Cardiac septum (tissue), 1 donor: ENCODE data around the gene INPP5K. TPM values are rescaled to one million over a fixed set of nuclear protein-coding genes. Genes with fewer than 3 reads are reported as not detected.
A peak's percentile ranks its signal among the peaks of the same experiment; 100 is the strongest.

Experiments
- DNase-seq: peaks from one replicate; pipeline ENCODE4 v3.0.0-alpha.2; 2020; ENCODE audit warnings: low spot score
- intact Hi-C: fragments of 100-400 bp; cut with DNase I; formaldehyde crosslinking; loops from one replicate; pipeline ENCODE4 v1.14.0; 2022
- total RNA-seq: library from RNA; stranded (reverse); fragmentation: NEBNext Ultra II Directional; extraction: Animal tissue kit (Norgen Biotek cat#: 25700); gene quantifications from one replicate; pipeline ENCODE4 v1.2.1, GENCODE V29; 2021
- donor health status: DM: no; HTN: no; CAD: no.

The INPP5K gene
- total RNA-seq, 1 donor from 2014 or later, result 34.2 TPM

DNA sequence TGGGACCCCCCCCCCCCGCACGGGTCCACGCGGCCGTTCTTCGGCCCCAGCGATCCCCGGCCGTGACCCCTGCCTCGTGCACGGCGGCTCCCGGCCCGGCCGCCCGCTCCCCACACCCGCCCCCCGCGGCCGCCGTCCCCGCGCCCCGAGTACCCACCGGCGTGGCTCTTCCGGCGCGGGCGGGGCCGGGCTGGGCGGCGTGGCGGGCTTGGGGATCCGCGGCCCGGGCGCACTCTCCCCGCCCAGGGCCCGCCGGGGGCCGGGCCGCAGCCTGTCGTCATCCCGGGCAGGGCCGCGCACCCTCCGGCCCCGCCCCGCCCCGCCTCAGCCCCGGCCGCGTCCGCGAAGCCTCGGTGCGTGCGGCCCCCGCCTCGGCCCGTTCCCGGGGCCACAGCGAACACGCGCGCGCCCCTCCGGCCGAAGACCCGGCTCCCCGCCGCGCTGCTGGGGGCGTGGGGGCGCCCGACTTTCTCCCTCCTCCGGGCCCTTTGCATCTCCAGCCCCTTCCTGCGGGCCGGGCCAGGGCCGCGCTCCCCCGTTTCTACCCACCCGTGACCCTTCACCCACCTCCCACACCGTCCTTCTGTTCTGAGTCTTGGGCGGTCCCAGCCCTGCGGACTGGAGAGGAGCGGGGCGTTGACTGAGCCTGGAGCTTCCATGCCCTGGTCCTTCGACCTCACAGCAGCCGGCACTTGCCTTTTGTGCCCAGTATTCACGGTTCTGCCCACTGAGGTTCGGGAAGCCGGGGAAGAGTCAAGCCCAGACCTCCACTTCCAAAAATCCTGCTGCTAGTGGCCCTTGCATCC, 24.8 kb downstream of the INPP5K start:
- no peak for DNase-seq
- intact Hi-C loops, result loop anchor here (2.0 kb wide), 1 partner anchor 21 kb away; no protein-coding TSS in a partner anchor

DNA sequence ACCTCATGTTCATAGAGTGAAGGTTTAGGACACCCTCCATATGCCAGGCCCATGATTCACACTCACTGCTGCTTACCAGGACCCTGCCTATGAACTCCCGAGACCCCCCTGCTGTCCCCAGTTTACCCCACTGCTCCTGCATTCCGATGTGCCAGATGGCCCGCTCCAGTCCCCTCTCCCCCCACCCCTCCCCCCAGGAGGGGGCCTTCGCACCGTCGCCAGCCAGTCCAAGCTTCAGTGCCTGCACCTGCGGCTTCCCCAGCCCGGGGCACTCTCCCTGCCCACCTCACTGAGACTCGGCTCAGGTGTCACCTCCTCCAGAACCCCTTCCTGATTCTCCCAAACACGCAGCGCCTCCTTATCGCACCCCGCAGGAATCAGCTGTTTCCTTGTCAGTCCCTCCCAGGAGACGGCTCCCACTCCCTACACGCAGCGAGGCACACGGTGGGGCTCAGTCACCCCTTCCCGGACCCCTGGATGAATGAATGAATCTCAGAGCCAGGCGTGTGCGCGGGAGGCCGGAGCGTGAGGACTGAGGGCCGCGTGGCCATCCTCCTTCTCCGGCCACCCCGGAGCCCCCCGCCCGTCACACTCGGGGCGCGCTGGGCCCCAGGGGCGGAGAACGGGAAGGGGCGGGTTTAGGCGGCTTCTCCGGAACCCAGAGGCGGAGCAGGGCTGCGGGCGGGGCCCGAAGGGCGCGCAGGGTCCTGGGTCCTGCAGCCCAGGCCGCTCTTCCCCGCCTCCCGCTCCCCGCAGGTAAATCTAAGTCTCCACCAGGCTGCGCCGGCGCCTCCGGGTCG, 25.6 kb downstream of the INPP5K start:
- DNase-seq, result peak; percentile 90
- intact Hi-C loops, result no loop called here

DNA sequence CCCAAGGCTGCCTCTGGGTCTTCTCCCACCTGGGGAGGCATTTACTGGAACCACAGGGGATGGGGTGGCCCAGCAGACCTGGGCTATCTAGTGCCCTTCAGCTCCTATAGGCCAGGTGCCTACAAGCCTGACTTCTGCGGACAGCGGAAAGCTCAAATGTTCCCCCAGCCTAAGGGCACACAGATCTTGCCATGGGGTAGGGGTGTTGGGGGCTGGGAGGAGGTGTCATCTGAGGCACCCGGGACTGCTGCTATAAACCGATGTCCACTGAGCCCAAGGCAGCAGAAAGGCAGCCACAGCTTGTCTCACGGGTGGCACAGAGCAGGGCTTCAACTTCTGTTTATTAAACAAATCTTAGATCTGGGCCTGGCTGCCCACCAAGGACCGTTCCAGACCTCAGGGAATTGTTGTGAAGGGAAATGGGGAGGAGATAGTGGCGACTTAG, 27.6 kb downstream of the INPP5K start:
- no peak for DNase-seq
- intact Hi-C loops, result no loop called here

DNA sequence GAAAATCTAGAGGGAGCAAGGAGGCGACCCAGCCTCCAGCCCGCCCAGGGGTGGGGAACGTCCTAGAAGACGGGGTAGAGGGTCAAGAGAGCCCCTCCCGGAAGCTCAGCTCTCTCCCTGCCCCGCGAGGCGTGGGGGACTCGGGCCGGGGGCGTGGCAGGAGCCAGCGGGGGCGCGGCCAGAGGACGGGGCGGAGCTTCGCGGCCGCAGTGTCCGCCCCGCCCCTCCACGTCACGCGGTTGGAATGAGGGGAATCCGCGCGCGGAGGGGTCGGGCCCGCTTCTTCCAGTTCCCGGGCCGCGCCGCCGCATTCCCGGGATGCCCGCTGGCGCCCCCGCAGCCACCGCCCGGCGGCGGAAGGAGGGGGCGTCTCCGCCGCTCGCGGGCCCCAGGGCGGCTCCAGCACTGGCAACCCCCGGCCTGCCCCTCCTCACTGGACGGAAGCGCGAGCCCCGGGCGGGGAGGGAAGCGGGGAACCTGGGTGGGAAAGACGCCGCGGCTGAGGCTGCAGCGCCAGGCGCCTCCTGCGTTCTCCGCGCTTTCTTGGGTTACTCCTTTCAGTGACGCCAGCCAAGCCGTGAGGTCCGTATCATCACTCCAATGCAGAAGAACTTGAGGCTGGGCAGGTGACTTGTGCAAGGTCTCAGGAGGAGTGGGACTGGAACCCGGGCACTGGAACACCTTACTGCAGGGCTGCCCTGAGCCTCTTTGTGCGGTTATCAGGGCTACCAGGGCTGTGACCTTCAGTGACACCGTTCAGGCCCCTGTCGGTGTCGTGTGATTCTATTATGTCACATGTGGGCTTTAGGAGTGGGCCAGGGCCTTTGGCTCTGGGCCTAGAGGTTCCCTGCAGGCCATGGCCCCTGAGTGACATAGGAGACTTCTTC, 28.2 kb downstream of the INPP5K start:
- intact Hi-C loops, result loop anchor here (2.0 kb wide), 1 partner anchor 31 kb away; the partner anchor contains the start of gene CRK

DNA sequence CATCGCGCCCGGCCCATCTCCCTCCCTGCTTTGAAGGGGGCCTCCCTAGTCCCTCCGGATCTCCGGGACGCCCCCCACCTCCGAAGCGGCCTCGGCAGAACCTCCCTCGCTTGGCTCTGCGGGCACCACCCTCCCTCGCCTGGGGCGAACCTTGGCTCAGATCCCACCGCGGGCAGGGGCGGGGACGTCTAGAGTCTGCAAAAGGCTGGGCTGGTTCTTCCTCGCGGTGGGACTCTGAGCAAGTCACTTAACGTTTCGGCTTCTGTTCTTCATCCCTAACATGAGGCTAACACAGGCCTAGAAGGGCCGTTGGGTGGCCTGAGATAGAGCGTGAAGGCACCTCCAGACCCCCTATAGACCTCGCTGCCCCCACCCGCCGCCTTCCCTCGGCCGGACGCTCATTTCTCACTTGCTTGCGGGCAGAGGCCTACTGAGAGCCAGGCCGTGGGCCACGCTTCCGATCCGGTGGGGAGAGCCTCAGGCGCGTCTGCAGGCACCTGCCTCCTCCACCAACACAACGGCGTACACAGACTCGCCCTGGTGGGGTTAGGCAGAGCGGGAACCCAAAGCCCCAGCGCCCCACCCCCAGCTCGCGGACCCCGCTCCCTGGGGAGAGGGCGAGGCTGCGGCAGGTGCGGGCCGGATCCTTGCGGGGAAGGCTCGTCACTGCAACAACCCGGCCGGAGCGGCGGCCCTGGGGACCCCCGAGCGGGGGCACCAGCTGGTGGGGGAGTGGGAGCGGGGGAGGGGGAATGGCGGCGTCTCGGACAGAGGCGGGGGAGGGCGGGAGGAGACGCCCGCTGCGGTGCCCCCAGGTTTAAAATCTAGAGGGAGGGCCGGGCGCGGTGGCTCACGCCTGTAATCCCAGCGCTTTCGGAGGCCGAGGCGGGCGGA, 29.4 kb downstream of the INPP5K start:
- intact Hi-C loops, result loop anchor here (2.0 kb wide), 1 partner anchor 30 kb away; the partner anchor contains the start of gene CRK
- no peak for DNase-seq

More for the DNA sequence above, 28.2 kb downstream of the INPP5K start:
- DNase-seq, result peak; percentile 95

DNA sequence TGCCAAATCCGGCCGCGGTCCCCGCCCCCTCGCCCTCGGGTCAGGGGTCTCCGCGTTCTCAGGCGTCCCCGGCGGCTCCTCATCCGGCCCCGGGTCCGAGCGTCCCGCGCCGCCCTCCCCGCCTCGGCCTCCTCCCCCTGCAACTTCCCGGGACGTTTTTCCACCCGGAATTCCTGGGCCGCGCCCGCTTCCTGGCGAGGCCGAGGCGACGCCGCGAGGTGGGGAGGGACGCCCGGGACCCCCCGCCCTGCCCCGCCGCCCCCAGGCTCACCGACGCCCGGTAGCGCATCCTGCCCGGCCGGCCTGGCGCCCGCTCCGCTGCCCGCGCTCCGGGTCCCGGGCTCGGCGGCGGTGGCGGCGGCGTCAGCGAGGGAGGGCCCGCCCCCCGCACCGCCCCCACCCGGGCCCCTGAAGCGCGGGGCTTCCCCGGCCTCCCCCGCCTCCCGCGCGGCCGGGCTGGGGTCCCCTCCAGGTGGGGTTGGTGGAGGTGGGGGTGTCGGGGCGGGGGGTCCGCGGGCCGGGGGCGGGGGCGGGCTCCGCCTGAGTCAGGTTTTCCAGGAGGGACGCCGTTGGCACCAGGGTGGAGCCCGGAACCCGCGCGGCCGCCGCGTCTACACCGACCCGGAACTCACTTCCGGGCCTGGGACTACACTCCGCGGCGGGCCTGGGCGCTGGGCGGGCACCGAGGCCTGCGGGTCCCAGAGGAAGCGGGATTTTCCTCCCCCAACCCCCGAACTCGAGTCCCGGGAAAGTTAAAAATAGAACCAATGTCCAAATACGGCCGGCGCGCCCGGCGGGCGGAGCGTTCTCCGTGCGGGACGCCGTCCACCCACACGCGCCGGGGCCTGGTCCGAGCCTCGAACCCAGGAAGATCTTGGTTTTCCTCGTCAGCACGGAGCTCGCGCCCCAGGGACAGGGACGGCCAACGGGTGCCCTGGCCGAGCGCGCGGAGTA, 30.7 kb downstream of the INPP5K start:
- DNase-seq, result peak; percentile 85
- intact Hi-C loops, result loop anchor here (2.0 kb wide), 1 partner anchor 29 kb away; the partner anchor contains the start of gene CRK

DNA sequence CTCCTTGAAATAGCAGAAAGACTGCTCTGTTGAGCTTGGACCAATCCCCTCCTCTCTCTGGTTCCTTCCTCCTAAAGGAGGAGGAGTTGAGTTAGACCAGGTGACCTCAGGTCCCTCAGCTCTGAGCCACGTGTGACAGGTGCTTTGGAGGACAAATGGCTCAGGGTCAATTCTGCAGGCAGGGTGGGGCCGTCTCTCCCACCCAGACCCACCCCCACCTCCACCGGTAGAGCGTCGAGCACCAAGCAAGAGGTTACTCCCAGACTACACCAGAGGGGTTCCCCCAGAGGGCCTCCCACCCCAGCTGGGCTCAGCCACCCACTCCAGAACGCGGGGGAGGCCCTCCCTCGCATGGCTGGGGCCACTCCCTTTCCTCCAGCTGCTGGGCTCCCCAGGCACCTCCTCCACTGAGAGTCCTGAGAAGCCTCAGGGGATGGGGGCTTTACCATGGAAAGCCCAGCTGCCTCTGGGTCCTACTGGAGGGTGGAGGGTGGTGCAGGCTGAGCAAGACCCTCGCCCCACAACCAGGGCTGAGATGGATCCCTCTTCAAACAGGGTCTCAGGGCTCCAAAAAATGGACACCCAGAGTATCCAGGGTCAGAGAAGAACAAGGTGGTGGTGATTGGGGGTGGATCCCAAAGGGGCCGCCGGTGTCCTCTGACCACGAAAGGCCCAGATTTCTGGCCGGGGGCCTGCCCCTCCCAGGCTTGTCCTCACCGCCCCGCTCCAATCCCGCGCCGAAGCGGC, 31.6 kb downstream of the INPP5K start:
- intact Hi-C loops, result no loop called here
- no peak for DNase-seq

DNA sequence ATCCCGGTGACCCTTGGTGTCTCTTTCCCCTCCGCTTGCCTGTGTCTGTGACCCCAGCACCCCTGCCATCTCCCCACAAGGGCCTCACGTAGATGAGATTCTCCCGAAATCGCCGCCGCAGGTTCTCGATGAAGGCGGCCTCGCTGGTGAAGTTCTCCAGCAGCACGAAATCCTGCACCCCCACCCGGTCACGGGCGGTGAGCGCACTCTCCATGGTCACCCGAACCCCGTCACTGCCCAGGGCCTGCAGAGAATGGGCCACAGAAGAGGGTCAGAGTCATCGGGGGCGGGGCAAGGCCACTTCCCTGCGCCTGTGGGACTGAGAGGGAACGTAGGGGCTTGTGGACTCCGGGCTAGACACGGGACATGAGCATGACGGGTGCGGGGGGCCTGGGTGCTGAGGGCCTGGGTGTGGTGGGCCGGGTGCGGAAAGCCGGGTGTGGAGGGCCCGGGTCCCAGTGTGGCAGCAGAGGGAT, 32.3 kb downstream of the INPP5K start:
- intact Hi-C loops, result no loop called here
- no peak for DNase-seq

DNA sequence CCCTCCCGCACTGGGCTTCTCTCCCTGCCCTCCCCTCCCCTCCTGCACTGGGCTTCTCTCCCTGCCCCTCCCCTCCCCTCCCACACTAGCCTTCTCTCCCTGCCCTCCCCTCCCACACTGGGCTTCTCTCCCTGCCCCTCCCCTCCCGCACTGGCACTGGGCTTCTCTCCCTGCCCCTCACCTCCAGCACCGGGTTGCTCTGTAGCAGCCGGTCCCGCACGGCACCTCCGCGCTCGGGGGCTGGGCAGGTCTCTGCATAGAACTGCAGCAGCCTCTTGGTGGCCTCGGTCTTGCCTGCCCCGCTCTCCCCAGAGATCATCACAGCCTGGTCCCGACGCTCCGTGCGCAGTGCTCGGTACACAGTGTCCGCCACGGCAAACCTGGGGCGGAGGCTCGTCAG, 33.7 kb downstream of the INPP5K start:
- intact Hi-C loops, result no loop called here
- DNase-seq, result no peak

DNA sequence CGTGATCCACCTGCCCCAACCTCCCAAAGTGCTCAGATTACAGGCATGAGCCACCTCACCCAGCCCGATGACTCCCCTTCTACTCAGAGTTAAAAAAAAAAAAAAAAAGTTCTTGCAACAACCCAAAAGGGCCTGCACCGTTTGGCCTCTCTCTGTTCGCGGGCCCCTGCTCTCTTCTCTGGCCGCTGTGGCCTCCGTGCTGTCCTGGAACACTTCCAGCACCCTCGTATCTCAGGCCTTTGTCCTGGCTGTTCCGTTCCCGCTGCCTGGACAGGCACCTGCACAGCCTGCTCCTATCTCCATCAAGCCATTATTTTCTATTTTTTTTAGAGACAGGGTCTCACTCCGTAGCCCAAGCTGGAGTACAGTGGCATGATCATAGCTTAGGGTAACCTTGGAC, 34.7 kb downstream of the INPP5K start:
- no peak for DNase-seq
- intact Hi-C loops, result no loop called here

DNA sequence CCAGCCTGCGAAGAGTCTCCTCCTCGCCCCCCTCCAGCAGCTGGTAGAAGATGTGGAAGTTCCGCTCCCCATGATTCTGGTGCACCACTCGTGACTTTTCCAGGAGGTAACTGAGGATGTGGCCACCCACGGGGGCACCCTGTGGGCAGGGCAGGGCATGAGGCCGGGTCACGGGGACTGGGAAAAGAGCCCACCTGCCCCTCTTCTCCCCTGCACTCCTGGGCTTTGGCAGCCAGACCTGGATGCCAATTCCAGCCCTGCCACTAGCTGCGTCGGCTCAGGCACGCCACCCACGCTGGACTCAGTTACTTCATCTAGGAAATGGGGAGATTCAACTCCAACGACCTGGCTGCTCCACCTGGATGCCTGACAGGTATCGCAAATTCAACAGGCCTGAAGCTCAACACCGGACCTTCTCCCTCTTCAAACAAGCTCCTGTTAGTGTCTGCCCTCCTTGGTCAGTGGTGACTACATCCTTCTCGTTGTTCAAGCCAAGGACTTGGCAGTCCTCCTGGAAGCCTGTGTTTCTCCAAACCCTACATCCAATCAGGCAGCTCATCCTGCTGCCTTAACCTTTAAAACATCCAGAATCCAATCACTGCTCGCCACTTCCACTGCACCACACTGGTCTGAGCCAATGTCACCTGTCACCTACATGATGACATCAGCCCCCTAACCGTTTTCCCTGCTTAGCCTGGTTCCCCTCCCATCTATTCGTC, 35.5 kb downstream of the INPP5K start:
- intact Hi-C loops, result no loop called here
- no peak for DNase-seq

DNA sequence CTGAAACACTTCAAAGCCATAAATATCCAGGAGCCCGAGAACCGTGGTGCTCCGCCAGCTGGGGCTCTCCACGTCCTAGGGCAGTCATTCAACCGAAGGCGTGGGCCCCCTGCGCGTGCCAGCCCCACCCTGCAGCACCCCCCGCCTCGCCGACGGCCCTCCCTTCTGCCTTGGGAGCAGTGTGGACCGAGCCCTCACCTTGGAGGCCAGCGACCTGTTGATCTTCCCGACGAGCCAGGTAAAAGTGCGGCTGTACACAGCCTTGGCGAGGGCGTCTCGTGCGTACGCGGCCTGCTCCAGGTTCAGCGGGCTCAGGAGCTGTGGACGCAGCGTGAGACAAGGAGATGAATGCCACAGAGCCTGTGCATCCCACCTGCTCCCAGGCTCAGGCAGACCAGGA, 38.0 kb downstream of the INPP5K start:
- intact Hi-C loops, result no loop called here
- no peak for DNase-seq

DNA sequence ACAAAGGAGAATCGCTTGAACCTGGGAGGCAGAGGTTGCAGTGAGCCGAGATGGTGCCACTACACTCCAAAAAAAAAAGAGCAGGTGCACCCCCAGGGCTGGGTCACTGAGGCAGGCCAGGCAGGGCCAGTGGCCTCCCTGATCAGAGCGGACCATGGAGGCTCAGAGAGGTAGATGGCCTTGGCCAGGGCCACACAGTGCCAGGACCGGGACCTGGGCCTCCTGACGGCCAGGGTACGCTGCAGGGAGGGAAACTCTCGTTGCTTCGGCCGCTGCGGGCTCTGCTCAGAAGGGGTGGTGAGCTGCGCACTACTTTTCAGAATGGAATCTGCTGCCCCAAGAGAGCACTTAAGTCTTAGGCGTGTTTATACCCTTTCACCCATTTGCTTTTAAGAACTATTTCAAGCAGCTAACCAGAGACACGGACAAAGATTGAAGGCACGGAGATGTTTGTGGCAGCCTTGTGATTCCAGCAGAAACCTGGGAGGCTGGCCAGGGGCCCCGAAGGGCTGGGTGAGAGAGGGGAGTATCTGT, 41.0 kb downstream of the INPP5K start:
- intact Hi-C loops, result no loop called here
- DNase-seq, result no peak

DNA sequence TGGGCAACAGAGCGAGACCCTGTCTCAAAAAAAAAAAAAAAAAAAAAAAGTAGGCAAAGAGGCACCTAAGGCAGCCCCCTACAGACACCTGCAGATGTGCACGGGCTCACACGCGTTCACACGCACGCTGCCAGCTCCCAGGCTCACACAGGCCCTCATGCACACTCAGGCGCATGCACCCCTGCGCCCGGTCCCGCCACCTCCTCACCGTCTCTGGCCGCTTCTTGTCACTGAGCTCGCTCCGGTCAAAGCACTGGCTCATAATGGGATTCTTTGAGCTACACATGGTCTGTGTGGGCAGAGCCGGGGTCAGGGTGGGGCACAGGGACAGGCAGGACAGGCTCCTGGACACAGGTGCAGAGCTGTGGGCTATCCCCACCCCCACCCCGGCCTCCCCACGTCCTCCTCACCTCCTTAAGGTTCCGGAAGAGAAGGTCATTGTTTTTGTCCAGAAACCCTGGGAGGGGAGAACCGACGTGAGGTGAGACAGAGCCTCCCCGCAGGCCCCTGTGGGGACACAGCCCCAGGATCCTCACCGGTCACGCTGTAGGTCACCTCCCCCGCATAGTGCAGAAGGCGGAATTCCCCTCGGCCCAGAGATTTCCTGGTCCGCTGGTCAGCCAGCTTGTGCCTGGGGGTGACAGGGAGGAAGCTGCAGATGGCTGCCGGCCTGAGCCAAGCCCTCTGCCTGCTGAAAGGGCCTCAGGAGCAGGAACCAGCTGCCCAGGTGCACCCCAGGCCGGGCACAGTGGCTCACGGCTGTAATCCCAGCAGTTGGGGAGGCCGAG, 41.8 kb downstream of the INPP5K start:
- no peak for DNase-seq
- intact Hi-C loops, result no loop called here

DNA sequence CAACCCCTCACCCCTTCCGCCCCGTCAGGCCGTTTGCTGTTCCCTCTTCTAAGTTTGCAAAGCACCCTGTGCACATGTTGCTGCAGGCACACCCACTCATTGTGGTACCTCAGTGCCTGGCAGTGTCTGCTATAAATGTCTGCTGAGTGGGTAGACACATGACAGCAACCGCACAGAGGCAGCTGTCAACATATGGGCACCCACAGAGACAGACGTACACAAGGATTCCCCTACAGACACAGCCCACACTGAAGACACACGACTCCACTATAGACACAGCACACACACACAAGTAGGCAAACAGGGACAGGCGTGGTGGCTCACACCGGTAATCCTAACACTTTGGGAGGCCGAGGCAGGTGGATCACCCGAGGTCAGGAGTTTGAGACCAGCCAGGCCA, 42.6 kb downstream of the INPP5K start:
- DNase-seq, result no peak
- intact Hi-C loops, result no loop called here
